ENCODE data around the gene KCNJ6.

KCNJ6 gene

GRCh38 chr21:37562920-37563640 lies 353.2 kb downstream of the KCNJ6 start:
- no peak for FAIRE-seq

- FAIRE-seq = no peak
Measured at GRCh38 chr21:37561941-37562919, 354.0 kb downstream of the KCNJ6 start.

GRCh38 chr21:37561506-37561905 lies 354.8 kb downstream of the KCNJ6 start:
- FAIRE-seq = no peak

GRCh38 chr21:37560385-37560784 lies 355.9 kb downstream of the KCNJ6 start:
- no peak for FAIRE-seq

- no peak for FAIRE-seq
Measured at GRCh38 chr21:37558676-37559211, 357.5 kb downstream of the KCNJ6 start.

Data from colon (tissue), 2 donors.